ENCODE data around the gene RNPS1. TPM values are rescaled to one million over a fixed set of nuclear protein-coding genes. Genes with fewer than 3 reads are reported as not detected.

RNPS1 gene
- polyA plus RNA-seq, 1 donor from 2014 or later: 180 TPM

DNA sequence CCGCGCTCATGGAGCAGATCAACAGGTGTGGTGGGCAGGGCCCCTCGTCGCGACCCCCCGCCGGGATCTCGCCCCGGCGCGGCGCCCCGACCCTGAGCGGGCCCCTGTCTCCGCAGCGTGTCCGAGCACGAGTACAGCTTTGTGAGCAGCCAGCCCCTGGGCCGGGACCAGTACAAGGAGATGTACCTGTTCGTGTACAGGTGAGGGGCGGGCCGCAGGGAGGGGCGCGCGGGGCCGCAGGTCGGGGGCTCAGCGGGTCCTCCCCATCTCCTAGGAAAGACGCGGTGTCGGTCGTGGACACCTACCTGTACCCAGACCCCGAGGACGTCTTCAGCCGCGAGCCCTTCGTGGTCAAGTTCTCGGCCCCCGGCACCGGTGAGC lies 30.8 kb downstream of the RNPS1 start:
- Histone ChIP-seq H3F3A (ENCODE audit: insufficient read depth, low read length, poor library complexity, severe bottlenecking) (no peaks in the 10 kb centered on the region), H4K20me1 (ENCODE audit: insufficient read depth) (no peaks in the 10 kb centered on the region), H3K79me2 (replicated peaks; ENCODE audit: insufficient read depth, low read length) (no peaks in the 10 kb centered on the region), H3K9me3 (ENCODE audit: low read length) (no peaks in the 10 kb centered on the region), H3K36me3 (ENCODE audit: insufficient read depth, low read length) (no peaks in the 10 kb centered on the region), H3K4me3 (ENCODE audit: low read length) (peak overlapping the region; percentile 25), H2AFZ (ENCODE audit: low read depth, low read length) (no peak overlapping the region), H3K9ac (ENCODE audit: low read length) (no peak overlapping the region), H3K27ac (ENCODE audit: low read length) (no peak overlapping the region), H3K27me3 (ENCODE audit: insufficient read depth, low read depth, low read length) (peaks cover 15% of the 10 kb centered on the region), H3K4me2 (ENCODE audit: low read length) (no peak overlapping the region), H3K9me2 (ENCODE audit: insufficient read depth, low read length) (no peaks in the 10 kb centered on the region)
- TF ChIP-seq, protein P1, sequence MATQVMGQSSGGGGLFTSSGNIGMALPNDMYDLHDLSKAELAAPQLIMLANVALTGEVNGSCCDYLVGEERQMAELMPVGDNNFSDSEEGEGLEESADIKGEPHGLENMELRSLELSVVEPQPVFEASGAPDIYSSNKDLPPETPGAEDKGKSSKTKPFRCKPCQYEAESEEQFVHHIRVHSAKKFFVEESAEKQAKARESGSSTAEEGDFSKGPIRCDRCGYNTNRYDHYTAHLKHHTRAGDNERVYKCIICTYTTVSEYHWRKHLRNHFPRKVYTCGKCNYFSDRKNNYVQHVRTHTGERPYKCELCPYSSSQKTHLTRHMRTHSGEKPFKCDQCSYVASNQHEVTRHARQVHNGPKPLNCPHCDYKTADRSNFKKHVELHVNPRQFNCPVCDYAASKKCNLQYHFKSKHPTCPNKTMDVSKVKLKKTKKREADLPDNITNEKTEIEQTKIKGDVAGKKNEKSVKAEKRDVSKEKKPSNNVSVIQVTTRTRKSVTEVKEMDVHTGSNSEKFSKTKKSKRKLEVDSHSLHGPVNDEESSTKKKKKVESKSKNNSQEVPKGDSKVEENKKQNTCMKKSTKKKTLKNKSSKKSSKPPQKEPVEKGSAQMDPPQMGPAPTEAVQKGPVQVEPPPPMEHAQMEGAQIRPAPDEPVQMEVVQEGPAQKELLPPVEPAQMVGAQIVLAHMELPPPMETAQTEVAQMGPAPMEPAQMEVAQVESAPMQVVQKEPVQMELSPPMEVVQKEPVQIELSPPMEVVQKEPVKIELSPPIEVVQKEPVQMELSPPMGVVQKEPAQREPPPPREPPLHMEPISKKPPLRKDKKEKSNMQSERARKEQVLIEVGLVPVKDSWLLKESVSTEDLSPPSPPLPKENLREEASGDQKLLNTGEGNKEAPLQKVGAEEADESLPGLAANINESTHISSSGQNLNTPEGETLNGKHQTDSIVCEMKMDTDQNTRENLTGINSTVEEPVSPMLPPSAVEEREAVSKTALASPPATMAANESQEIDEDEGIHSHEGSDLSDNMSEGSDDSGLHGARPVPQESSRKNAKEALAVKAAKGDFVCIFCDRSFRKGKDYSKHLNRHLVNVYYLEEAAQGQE (IDR thresholded peaks at IDR 0.05; ENCODE audit: borderline replicate concordance): no peak
- TF ChIP-seq SMC3 (conservative IDR thresholded peaks at IDR 0.05; ENCODE audit: poor library complexity): no peak
- no peak for TF ChIP-seq EZH2 (IDR thresholded peaks at IDR 0.05; ENCODE audit: borderline replicate concordance, insufficient read depth, low read length, poor library complexity, severe bottlenecking)
- no peak for TF ChIP-seq MXI1 (conservative IDR thresholded peaks at IDR 0.05; ENCODE audit: poor library complexity, severe bottlenecking)
- TF ChIP-seq, protein P2, sequence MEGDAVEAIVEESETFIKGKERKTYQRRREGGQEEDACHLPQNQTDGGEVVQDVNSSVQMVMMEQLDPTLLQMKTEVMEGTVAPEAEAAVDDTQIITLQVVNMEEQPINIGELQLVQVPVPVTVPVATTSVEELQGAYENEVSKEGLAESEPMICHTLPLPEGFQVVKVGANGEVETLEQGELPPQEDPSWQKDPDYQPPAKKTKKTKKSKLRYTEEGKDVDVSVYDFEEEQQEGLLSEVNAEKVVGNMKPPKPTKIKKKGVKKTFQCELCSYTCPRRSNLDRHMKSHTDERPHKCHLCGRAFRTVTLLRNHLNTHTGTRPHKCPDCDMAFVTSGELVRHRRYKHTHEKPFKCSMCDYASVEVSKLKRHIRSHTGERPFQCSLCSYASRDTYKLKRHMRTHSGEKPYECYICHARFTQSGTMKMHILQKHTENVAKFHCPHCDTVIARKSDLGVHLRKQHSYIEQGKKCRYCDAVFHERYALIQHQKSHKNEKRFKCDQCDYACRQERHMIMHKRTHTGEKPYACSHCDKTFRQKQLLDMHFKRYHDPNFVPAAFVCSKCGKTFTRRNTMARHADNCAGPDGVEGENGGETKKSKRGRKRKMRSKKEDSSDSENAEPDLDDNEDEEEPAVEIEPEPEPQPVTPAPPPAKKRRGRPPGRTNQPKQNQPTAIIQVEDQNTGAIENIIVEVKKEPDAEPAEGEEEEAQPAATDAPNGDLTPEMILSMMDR (IDR thresholded peaks at IDR 0.05; ENCODE audit: poor library complexity, severe bottlenecking): no peak

DNA sequence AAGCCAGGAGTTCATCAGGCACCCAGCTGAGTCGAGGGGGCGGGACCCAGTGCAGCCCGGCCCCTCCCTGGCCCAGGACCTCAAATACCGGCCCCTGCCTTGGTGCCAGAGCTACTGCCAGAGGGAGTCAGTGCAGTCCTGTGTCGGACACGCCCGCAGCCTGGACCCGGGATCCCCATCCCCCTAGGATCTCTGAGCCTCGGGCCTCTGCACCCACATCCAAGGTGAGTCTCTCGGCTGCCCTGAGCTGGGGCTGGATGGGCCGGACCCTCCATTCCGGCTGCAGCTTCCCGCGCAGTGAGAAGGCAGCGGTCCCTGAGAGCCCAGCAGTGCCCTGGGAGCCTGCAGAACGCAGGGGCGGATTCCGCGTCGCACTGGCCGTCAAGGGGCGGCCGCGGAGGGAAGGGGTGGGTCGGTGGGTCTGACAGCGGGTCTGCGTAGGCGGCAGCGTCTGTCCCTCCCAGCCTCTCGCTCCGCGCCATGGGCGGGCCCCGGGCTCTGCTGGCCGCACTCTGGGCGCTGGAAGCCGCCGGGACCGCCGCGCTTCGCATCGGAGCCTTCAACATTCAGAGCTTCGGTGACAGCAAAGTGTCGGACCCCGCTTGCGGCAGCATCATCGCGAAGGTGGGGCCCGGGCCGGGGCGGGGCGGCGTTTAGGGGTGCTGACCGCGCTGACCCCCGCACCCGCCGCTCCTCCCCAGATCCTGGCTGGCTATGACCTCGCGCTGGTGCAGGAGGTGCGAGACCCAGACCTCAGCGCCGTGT lies 31.4 kb downstream of the RNPS1 start, which contains the start of gene DNASE1L2:
TSS of gene DNASE1L2 (plus strand) at position 108 of the 765 bp plus-strand sequence. CDS start at position 481, 373 bp downstream.
- H3K9ac ChIP-seq (ENCODE audit: low read length): no peak within 1 kb of the TSS
- H3K9me3 ChIP-seq (ENCODE audit: low read length): no peaks in the 10 kb centered on the region
- H3K79me2 ChIP-seq (replicated peaks; ENCODE audit: insufficient read depth, low read length): no peaks in the 10 kb centered on the region
- no peak within 1 kb of the TSS for H3K27ac ChIP-seq (ENCODE audit: low read length)
- H3K36me3 ChIP-seq (ENCODE audit: insufficient read depth, low read length): no peaks in the 10 kb centered on the region
- no peak within 1 kb of the TSS for H3K4me2 ChIP-seq (ENCODE audit: low read length)
- H3K27me3 ChIP-seq (ENCODE audit: insufficient read depth, low read depth, low read length): peaks cover 15% of the 10 kb centered on the region
- TF ChIP-seq POLR2AphosphoS5 (IDR thresholded peaks at IDR 0.05) (no peak), MXI1 (conservative IDR thresholded peaks at IDR 0.05; ENCODE audit: poor library complexity, severe bottlenecking) (no peak), EZH2 (IDR thresholded peaks at IDR 0.05; ENCODE audit: borderline replicate concordance, insufficient read depth, low read length, poor library complexity, severe bottlenecking) (no peak), TAF1 (IDR thresholded peaks at IDR 0.05; ENCODE audit: low read depth) (no peak), SMC3 (conservative IDR thresholded peaks at IDR 0.05; ENCODE audit: poor library complexity) (no peak), RAD21 (conservative IDR thresholded peaks at IDR 0.05) (no peak), EP300 (conservative IDR thresholded peaks at IDR 0.05; ENCODE audit: poor library complexity, severe bottlenecking) (no peak)
- TF ChIP-seq, protein P1 (IDR thresholded peaks at IDR 0.05; ENCODE audit: borderline replicate concordance): no peak
- TF ChIP-seq, protein P2 (IDR thresholded peaks at IDR 0.05; ENCODE audit: poor library complexity, severe bottlenecking): no peak
- H4K20me1 ChIP-seq (ENCODE audit: insufficient read depth): no peaks in the 10 kb centered on the region
- H3K4me3 ChIP-seq (ENCODE audit: low read length): peak within 1 kb of the TSS; percentile 25
- H3F3A ChIP-seq (ENCODE audit: insufficient read depth, low read length, poor library complexity, severe bottlenecking): no peaks in the 10 kb centered on the region
- H3K9me2 ChIP-seq (ENCODE audit: insufficient read depth, low read length): no peaks in the 10 kb centered on the region
- H2AFZ ChIP-seq (ENCODE audit: low read depth, low read length): no peak within 1 kb of the TSS
